IMR-90 (cell line): ENCODE data around the gene ASXL1.

Experiments
- CTCF ChIP-seq: conservative IDR thresholded peaks from 2 replicates; pipeline ENCODE4 v1.5.1; 2012; ENCODE audit warnings: mild to moderate bottlenecking, low read depth, low read length, improper control_type of control experiment
- ELK1 ChIP-seq: fragments of 150-350 bp; IDR thresholded peaks from 2 replicates; pipeline ENCODE4 v1.6.1; 2016; ENCODE audit warnings: low read depth, mild to moderate bottlenecking, low read length, moderate library complexity, borderline replicate concordance
- MAZ ChIP-seq: IDR thresholded peaks from 2 replicates; pipeline ENCODE4 v1.6.1; 2012; ENCODE audit warnings: low read depth, mild to moderate bottlenecking, low read length, improper control_type of control experiment, moderate library complexity, borderline replicate concordance

GRCh38 chr20:32316667-32317066 is 41.5 kb upstream of the ASXL1 start:
- TF ChIP-seq CTCF, result no peak
- TF ChIP-seq ELK1, result no peak
- TF ChIP-seq MAZ, result no peak
